Endothelial cell of umbilical vein (primary cell): ENCODE data around the gene CRIM1. TPM values are rescaled to one million over a fixed set of nuclear protein-coding genes. Genes with fewer than 3 reads are reported as not detected.

Source experiments
- BruUV-seq: library from RNA; stranded (reverse); fragments of 400-500 nt; replicated peaks from 2 replicates; lab custom pipeline; 2021; lab: Mats Ljungman, UMichigan
- CTCF ChIA-PET: fragments of 300-600, 350-600 bp; sonication (Branson Sonifier 250); formaldehyde crosslinking; loops from one replicate; lab custom pipeline; 2021; ENCODE audit warnings: antibody characterized with exemption, inconsistent platforms; lab: Charles Lee
- POLR2A ChIA-PET: fragments of 300-600, 350-600 bp; sonication (Branson Sonifier 250); formaldehyde crosslinking; loops from one replicate; lab custom pipeline; 2021; ENCODE audit warnings: antibody characterized with exemption, inconsistent platforms; lab: Charles Lee
- DNase-seq: peaks from one replicate; pipeline ENCODE4 v3.0.0-alpha.2; 2011; ENCODE audit warnings: low read depth, low spot score
- FAIRE-seq: peaks from 2 replicates; lab custom pipeline; 2011; peaks lifted over from hg19 to GRCh38; lab: Jason Lieb, UNC
- H2AFZ ChIP-seq: 2 replicates; pipeline ENCODE4 v1.6.0; 2012; ENCODE audit warnings: low read depth, low read length, control low read depth, inconsistent platforms
- H3K27ac ChIP-seq: 2 replicates; pipeline ENCODE4 v1.5.1; 2011; ENCODE audit warnings: low read depth, mild to moderate bottlenecking, control low read depth, low read length, moderate library complexity; ENCODE audit not compliant: insufficient read depth
- H3K27me3 ChIP-seq, 2 experiments: 2 replicates each; pipeline versions ENCODE4 v1.6.0 to v1.6.1; 2011; ENCODE audit warnings: low read length in 2 of 2, mixed read lengths in 1 of 2; ENCODE audit not compliant: control insufficient read depth in 2 of 2, insufficient read depth in 2 of 2
- H3K36me3 ChIP-seq, 2 experiments: 2 replicates in 1 of 2; 3 replicates in 1 of 2; pipeline ENCODE4 v1.5.1; 2011; ENCODE audit warnings: low read length in 2 of 2, mild to moderate bottlenecking in 1 of 2, moderate library complexity in 1 of 2; ENCODE audit not compliant: control insufficient read depth in 2 of 2, insufficient read depth in 2 of 2; ENCODE audit errors: extremely low read depth in 1 of 2
- H3K4me1 ChIP-seq: 3 replicates; pipeline ENCODE4 v1.5.1; 2011; ENCODE audit warnings: mild to moderate bottlenecking, low read length; ENCODE audit not compliant: control insufficient read depth, insufficient read depth; ENCODE audit errors: extremely low read depth
- H3K4me2 ChIP-seq: 2 replicates; pipeline ENCODE4 v1.6.1; 2011; ENCODE audit warnings: low read length, control low read depth, mixed read lengths; ENCODE audit not compliant: insufficient read depth
- H3K4me3 ChIP-seq, 3 experiments: fragments of 200-600 bp in 1 of 3; sonication (generic), shearing (Covaris generic) in 1 of 3; replicated peaks in 1 of 3; 2 replicates each; pipeline ENCODE4 v1.5.1; 2011 to 2016; ENCODE audit warnings: control low read depth in 3 of 3, low read length in 3 of 3, mild to moderate bottlenecking in 2 of 3, inconsistent platforms in 1 of 3, low read depth in 1 of 3, moderate library complexity in 1 of 3; ENCODE audit not compliant: insufficient read depth in 1 of 3
- H3K79me2 ChIP-seq: 2 replicates; pipeline ENCODE4 v1.6.0; 2012; ENCODE audit warnings: low read length, inconsistent platforms; ENCODE audit not compliant: control insufficient read depth, insufficient read depth
- H3K9ac ChIP-seq: replicated peaks from 2 replicates; pipeline ENCODE3; 2011; ENCODE audit warnings: low read length, control low read depth; ENCODE audit not compliant: insufficient read depth; ENCODE audit errors: extremely low read depth
- H3K9me1 ChIP-seq: replicated peaks from 3 replicates; pipeline ENCODE4 v1.6.0; 2011; ENCODE audit warnings: mild to moderate bottlenecking, low read length; ENCODE audit not compliant: control insufficient read depth, insufficient read depth; ENCODE audit errors: extremely low read depth
- H3K9me3 ChIP-seq: replicated peaks from 2 replicates; pipeline ENCODE4 v1.5.1; 2012; ENCODE audit warnings: low read length, inconsistent platforms; ENCODE audit not compliant: control insufficient read depth, insufficient read depth
- H4K20me1 ChIP-seq: replicated peaks from 2 replicates; pipeline ENCODE3; 2011; ENCODE audit warnings: mild to moderate bottlenecking, low read length; ENCODE audit not compliant: control insufficient read depth, insufficient read depth; ENCODE audit errors: extremely low read depth
- EZH2 ChIP-seq: IDR thresholded peaks from 2 replicates; pipeline ENCODE4 v1.6.1; 2012; ENCODE audit warnings: borderline replicate concordance, low read depth, mild to moderate bottlenecking, moderate library complexity, low read length, inconsistent platforms; ENCODE audit not compliant: severe bottlenecking
- FOS ChIP-seq: IDR thresholded peaks from 2 replicates; pipeline ENCODE4 v1.6.1; 2011; ENCODE audit warnings: mild to moderate bottlenecking, low read length, moderate library complexity, borderline replicate concordance; ENCODE audit not compliant: insufficient read depth
- GATA2 ChIP-seq: IDR thresholded peaks from 2 replicates; pipeline ENCODE4 v1.7.0; 2011; ENCODE audit warnings: low read depth, mild to moderate bottlenecking, moderate library complexity, mixed read lengths, low read length; ENCODE audit not compliant: insufficient read length, insufficient read depth
- JUN ChIP-seq: IDR thresholded peaks from 2 replicates; pipeline ENCODE4 v1.6.1; 2011; ENCODE audit warnings: borderline replicate concordance, low read depth; ENCODE audit not compliant: insufficient read length, insufficient read depth
- MYC ChIP-seq: IDR thresholded peaks from one replicate; pipeline ENCODE4 v1.6.1; 2011; ENCODE audit warnings: mild to moderate bottlenecking, low read depth, low read length
- POLR2A ChIP-seq: IDR thresholded peaks from 2 replicates; pipeline ENCODE4 v1.6.1; 2012; ENCODE audit warnings: low read depth, mild to moderate bottlenecking, control low read depth, low read length
- POLR2AphosphoS5 ChIP-seq: IDR thresholded peaks from 2 replicates; pipeline ENCODE4 v1.6.1; 2012; ENCODE audit warnings: low read depth, mild to moderate bottlenecking, control low read depth, low read length, moderate library complexity; ENCODE audit not compliant: insufficient read depth
- dilution Hi-C: fragments of 300-500 bp; cut with MboI; formaldehyde crosslinking; loops from one replicate; pipeline ENCODE4 v1.15.0; 2019; ENCODE audit warnings: low sequenced_read_pairs; ENCODE audit not compliant: extremely low pct_ligation_motif_present
- intact Hi-C: fragments of 100-400 bp; cut with micrococcal nuclease; formaldehyde crosslinking; loops from one replicate; pipeline ENCODE4 v1.10.0; 2022
- polyA plus RNA-seq, 4 experiments: library from polyadenylated mRNA; depleted of rRNA in 3 of 4; stranded (reverse) in 3 of 4; unstranded in 1 of 4; fragments of >200 nt; gene quantifications; 2 replicates each; pipeline versions ENCODE4 v1.2.1 to v1.2.3, GENCODE V29; 2011 to 2012; ENCODE audit warnings: missing spikeins in 1 of 4
- total RNA-seq: library from RNA; stranded (reverse); gene quantifications from 2 replicates; pipeline ENCODE4 v1.2.3, GENCODE V29; 2021
- TF ChIP-seq, protein P1 (sequence below), 2 donors: IDR thresholded peaks; 1 replicate in 1 of 2; 2 replicates in 1 of 2; pipeline ENCODE4 v1.5.1; 2011; ENCODE audit warnings: low read length in 2 of 2, mild to moderate bottlenecking in 2 of 2, moderate library complexity in 2 of 2, control low read depth in 1 of 2, inconsistent platforms in 1 of 2, low read depth in 1 of 2; ENCODE audit not compliant: insufficient read depth in 1 of 2; ENCODE audit errors: extremely low read depth in 1 of 2
- TF ChIP-seq, protein P2 (sequence below): IDR thresholded peaks from 2 replicates; pipeline ENCODE4 v1.6.1; 2011; ENCODE audit not compliant: insufficient read depth, insufficient read length

CRIM1 gene
- total and polyA plus RNA-seq, 2 donors (not counting 3 experiments of a cell fraction or from before 2014, with no cell fraction given): 422 to 649 TPM

DNA sequence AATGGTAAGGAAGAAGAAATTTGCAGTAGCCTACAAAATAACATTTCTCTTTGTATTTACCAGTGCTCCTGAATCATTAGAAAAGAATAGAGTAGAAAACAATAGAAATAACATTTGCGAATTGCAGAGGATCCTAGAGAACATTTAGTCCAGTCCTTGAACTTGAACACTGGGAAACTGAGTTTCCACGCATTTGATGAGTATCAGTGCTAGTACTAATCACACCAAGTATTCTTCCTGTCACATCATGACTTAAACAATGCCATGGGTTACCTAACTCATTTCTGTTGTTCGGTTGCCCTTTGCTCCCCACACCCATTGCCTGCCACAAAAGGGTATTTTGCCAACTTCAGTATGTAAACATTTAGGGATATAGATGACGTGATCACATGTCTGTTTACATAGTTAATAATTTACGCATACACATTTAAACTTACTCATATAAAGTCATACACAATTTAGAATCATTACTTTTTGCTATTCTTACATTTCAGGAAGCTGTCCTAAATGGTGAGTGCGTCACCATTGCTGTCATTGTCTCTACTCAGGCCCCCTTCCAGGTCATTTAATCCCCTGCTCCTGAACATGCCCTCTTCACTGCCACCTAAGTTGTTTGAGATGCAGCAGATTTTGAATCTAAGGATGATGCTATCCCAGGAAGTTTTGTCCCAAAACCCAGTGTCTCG is 42.3 kb downstream of the CRIM1 start:
- Histone ChIP-seq H3K9me3 (no peaks in the 10 kb centered on the region), H3K36me3 (peaks cover 6 to 28% of the 10 kb centered on the region in 2 experiments), H3K4me2 (peak overlapping the region; percentile 6), H4K20me1 (peaks cover 2% of the 10 kb centered on the region), H3K27me3 (no peaks in the 10 kb centered on the region), H3K79me2 (peaks cover 99% of the 10 kb centered on the region), H3K9me1 (no peaks in the 10 kb centered on the region), H3K4me1 (peaks cover 93% of the 10 kb centered on the region), H2AFZ (no peak overlapping the region), H3K4me3 (no peak overlapping the region), H3K27ac (peak overlapping the region; percentile 70), H3K9ac (no peak overlapping the region)
- dilution Hi-C loops (no loop called here), intact Hi-C loops (loop anchor here (1.0 kb wide), 1 partner anchor 9 kb away; no protein-coding TSS in a partner anchor)
- CTCF ChIA-PET: interaction anchor here (1.0 to 4.7 kb wide), 4 partner anchors 9 to 62 kb away, joined by 3 to 17 read pairs (median 4); no protein-coding TSS in a partner anchor
- no peak for DNase-seq
- peak; percentile 53 for FAIRE-seq
- no TSS peak for BruUV-seq
- POLR2A ChIA-PET: no interaction called here
- TF ChIP-seq, protein P1, sequence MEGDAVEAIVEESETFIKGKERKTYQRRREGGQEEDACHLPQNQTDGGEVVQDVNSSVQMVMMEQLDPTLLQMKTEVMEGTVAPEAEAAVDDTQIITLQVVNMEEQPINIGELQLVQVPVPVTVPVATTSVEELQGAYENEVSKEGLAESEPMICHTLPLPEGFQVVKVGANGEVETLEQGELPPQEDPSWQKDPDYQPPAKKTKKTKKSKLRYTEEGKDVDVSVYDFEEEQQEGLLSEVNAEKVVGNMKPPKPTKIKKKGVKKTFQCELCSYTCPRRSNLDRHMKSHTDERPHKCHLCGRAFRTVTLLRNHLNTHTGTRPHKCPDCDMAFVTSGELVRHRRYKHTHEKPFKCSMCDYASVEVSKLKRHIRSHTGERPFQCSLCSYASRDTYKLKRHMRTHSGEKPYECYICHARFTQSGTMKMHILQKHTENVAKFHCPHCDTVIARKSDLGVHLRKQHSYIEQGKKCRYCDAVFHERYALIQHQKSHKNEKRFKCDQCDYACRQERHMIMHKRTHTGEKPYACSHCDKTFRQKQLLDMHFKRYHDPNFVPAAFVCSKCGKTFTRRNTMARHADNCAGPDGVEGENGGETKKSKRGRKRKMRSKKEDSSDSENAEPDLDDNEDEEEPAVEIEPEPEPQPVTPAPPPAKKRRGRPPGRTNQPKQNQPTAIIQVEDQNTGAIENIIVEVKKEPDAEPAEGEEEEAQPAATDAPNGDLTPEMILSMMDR (IDR thresholded peaks at IDR 0.05; ENCODE audit: extremely low read depth in 1 of 2, insufficient read depth in 1 of 2, low read depth in 1 of 2, low read length in 2 of 2): no peak
- TF ChIP-seq MYC (no peak), POLR2A (peak; percentile 55), POLR2AphosphoS5 (peak; percentile 61), JUN (peak; percentile 60), EZH2 (no peak), GATA2 (peak; percentile 8), FOS (peak; percentile 3)
- TF ChIP-seq, protein P2, sequence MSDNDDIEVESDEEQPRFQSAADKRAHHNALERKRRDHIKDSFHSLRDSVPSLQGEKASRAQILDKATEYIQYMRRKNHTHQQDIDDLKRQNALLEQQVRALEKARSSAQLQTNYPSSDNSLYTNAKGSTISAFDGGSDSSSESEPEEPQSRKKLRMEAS: no peak
